Measurements from ENCODE around the gene PELI3. TPM values are rescaled to one million over a fixed set of nuclear protein-coding genes. Genes with fewer than 3 reads are reported as not detected.
"Not testable (repeated sequence)": the region's sequence is repeated elsewhere in the genome, so short reads cannot be mapped to it uniquely, and the experiment has no call there.

PELI3 gene
- polyA plus RNA-seq (ENCODE audit: insufficient read length in 4 of 4) = 1 to 10 TPM; 4.5 to 7.0 (median 5.2) TPM

- peak; percentile 83 to 90 (median 86) for DNase-seq (ENCODE audit: low read depth in 4 of 4, low spot score in 3 of 4)
Observed at GRCh38 chr11:66466225-66467033, at the start of gene PELI3. Gene PELI3 (plus strand): TSS chr11:66466905. CDS start chr11:66468129, 1,224 bp downstream.

DNA sequence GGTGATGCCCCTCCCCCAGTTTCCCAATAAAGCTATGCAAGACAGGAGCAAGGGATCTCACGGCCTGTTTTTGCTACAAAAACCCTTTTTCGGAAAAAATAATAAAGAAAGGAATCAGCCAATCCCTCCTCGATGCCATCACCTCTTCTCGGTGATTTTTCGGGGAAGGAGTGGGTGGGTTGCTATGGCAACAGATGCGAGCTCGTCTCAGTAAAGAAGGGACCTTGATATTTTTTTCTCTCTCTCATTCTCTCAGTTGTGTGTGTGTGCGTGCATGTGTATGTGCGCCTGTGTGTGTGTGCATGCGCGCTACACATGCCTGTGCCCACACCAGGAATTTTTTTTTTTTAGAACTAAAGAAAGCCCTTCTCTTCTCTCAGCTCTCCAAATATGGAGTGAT lies 49.7 kb upstream of the PELI3 start:
- DNase-seq (ENCODE audit: low read depth in 4 of 4, low spot score in 3 of 4) = no peak

GRCh38 chr11:66418168-66418985 lies 48.3 kb upstream of the PELI3 start:
- DNase-seq (ENCODE audit: low read depth in 4 of 4, low spot score in 3 of 4) = peak; percentile 57 to 70 (median 65)

GRCh38 chr11:66418986-66419308 lies 47.8 kb upstream of the PELI3 start:
- no peak for DNase-seq (ENCODE audit: low read depth in 4 of 4, low spot score in 3 of 4)

DNA sequence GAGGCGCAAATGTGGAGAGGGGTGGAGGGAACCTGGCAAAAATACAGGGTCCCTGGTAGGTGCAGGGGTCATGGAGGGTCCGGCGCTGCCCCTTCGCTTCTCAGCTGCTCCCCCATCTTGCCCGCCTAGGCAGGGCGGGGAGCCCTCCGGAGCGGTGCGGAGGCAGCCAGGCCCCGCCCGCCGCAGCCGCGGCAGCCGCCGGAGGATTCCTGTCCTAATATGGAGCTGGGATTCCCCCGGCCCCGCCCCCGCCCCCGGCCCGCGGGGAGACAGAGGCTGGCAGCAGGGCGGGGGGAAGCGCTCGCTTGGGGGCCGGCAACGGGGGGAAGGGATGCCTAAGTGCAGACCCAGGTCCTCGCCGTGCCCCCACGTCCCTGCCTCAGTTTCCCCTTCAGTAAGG lies 46.9 kb upstream of the PELI3 start:
- DNase-seq (ENCODE audit: low read depth in 4 of 4, low spot score in 3 of 4) = no peak

GRCh38 chr11:66420671-66421476 lies 45.8 kb upstream of the PELI3 start, which contains the start of gene NPAS4:
Gene NPAS4 (plus strand): TSS chr11:66421035. CDS start chr11:66421180, 145 bp downstream.
- DNase-seq (ENCODE audit: low read depth in 4 of 4, low spot score in 3 of 4) = no peak

GRCh38 chr11:66421492-66422205 lies 45.1 kb upstream of the PELI3 start:
- peak; percentile 79 to 95 (median 88) for DNase-seq (ENCODE audit: low read depth in 4 of 4, low spot score in 3 of 4)

DNA sequence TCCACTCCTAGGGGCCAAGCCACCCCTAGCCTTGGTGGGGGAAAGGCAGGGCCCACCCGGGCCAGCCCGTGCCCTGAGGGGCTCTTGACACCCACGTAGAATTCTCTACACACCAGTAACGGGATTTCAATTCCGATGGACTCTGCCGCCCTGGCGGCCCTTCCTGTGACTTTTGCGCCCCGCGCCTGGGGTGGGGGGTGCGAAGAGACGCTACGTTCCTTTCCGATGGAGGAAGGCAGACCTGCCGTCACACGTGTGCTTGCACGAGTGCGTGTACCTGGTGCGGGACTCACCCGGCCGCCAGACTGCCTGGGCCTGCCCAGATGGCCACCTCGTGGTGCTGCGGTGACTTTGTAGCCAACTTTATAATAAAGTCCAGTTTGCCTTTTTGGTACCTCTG lies 40.4 kb upstream of the PELI3 start:
- DNase-seq (ENCODE audit: low read depth in 4 of 4, low spot score in 3 of 4) = no peak

- no peak for DNase-seq (ENCODE audit: low read depth in 4 of 4, low spot score in 3 of 4)
Observed at GRCh38 chr11:66428933-66429332, 37.8 kb upstream of the PELI3 start.

GRCh38 chr11:66429983-66430602 lies 36.6 kb upstream of the PELI3 start:
- peak in 3 of 4 donors; percentile 34 to 49 (median 40) for DNase-seq (ENCODE audit: low read depth in 4 of 4, low spot score in 3 of 4)

- DNase-seq (ENCODE audit: low read depth in 4 of 4, low spot score in 3 of 4) = not testable (repeated sequence)
Observed at GRCh38 chr11:66431287-66431686, 35.4 kb upstream of the PELI3 start.

GRCh38 chr11:66431871-66432329 lies 34.8 kb upstream of the PELI3 start:
- DNase-seq (ENCODE audit: low read depth in 4 of 4, low spot score in 3 of 4) = not testable (repeated sequence)

DNA sequence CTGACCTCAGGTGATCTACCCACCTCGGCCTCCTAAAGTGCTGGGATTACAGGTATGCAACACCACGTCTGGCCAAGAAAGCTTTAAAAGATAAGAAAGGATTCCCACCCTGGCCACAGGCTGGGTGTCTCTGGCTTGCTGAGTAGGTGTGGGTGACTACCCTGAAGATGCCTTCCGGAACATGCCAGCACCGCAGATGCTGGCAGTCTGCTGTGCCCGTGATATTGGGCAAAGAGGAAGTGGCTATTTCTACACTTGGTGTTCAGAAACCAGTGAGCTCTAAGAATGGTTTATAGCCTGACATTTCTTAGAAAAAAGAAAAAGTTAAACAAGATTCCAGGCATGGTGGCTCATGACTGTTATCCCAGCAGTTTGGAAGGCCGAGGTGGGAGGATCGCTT lies 34.1 kb upstream of the PELI3 start:
- DNase-seq (ENCODE audit: low read depth in 4 of 4, low spot score in 3 of 4) = no peak

- no peak for DNase-seq (ENCODE audit: low read depth in 4 of 4, low spot score in 3 of 4)
Observed at GRCh38 chr11:66437979-66438503, 28.7 kb upstream of the PELI3 start.

GRCh38 chr11:66438504-66439466 lies 27.9 kb upstream of the PELI3 start, which contains the start of gene MRPL11:
Gene MRPL11 (minus strand): TSS chr11:66438848. CDS start chr11:66438754, 94 bp downstream.
- DNase-seq (ENCODE audit: low read depth in 4 of 4, low spot score in 3 of 4) = peak; percentile 86 to 93 (median 92)

DNA sequence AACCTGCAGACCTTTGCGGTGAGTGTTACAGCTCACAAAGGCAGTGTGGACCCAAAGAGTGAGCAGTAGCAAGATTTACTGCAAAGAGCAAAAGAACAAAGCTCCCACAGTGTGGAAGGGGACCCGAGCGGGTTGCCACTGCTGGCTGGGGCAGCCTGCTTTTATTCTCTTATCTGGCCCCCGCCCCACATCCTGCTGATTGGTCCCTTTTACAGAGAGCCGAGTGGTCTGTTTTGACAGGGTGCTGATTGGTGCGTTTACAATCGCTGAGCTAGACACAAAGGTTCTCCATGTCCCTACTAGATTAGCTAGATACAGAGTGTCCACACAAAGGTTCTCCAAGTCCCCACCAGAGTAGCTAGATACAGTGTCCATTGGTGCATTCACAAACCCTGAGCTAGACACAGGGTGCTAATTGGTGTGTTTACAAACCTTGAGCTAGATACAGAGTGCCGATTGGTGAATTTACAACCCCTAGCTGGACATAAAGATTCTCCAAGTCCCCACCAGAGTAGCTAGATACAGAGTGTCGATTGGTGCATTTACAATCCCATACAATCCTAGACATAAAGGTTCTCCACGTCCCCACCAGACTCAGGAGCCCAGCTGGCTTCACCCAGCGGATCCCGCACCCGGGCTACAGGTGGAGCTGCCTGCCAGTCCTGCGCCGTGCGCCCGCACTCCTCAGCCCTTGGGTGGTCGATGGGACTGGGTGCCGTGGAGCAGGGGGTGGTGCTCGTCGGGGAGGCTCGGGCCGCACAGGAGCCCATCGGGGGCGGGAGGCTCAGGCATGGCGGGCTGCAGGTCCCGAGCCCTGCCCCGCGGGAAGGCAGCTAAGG lies 26.4 kb upstream of the PELI3 start:
- DNase-seq (ENCODE audit: low read depth in 4 of 4, low spot score in 3 of 4) = not testable (repeated sequence)

- not testable (repeated sequence) for DNase-seq (ENCODE audit: low read depth in 4 of 4, low spot score in 3 of 4)
Observed at GRCh38 chr11:66440940-66441282, 25.8 kb upstream of the PELI3 start.
